Activated CD8-positive, alpha-beta T cell treated with anti-CD3 and anti-CD28 coated beads, Interleukin-2, amount 10 ng/mL, durations not matched to agents 7 days and 5 days (primary cell): ENCODE data around the gene TEAD4. TPM values are rescaled to one million over a fixed set of nuclear protein-coding genes. Genes with fewer than 3 reads are reported as not detected.

Source experiments
- ATAC-seq: fragments of 150-1000 bp; cut with Tn5 transposase; one replicate; pipeline ENCODE4 v1.10.0; 2021; ENCODE audit warnings: moderate library complexity
- CTCF ChIA-PET: fragments of 350-600 bp; sonication (Branson Sonifier 250); formaldehyde crosslinking; loops from one replicate; lab custom pipeline; 2021; ENCODE audit warnings: antibody characterized with exemption; lab: Charles Lee
- POLR2A ChIA-PET: fragments of 350-600 bp; sonication (Branson Sonifier 250); formaldehyde crosslinking; loops from one replicate; lab custom pipeline; 2021; ENCODE audit warnings: antibody characterized with exemption; lab: Charles Lee
- DNase-seq: peaks from one replicate; pipeline ENCODE4 v3.0.0-alpha.2; 2020
- H3K27ac Mint-ChIP-seq: one replicate; pipeline ENCODE4 v1.8.0; 2021; ENCODE audit warnings: mild to moderate bottlenecking, mixed read lengths
- H3K27me3 Mint-ChIP-seq: one replicate; pipeline ENCODE4 v1.8.0; 2021; ENCODE audit warnings: low read depth, mixed read lengths
- H3K36me3 Mint-ChIP-seq: one replicate; pipeline ENCODE4 v1.8.0; 2021; ENCODE audit warnings: low read depth, mixed read lengths
- H3K4me1 Mint-ChIP-seq: one replicate; pipeline ENCODE4 v1.8.0; 2021; ENCODE audit warnings: low read depth, mixed read lengths
- H3K4me3 Mint-ChIP-seq: one replicate; pipeline ENCODE4 v1.8.0; 2021; ENCODE audit warnings: mild to moderate bottlenecking, mixed read lengths
- H3K9me3 Mint-ChIP-seq: one replicate; pipeline ENCODE4 v1.8.0; 2022; ENCODE audit warnings: mixed read lengths; ENCODE audit not compliant: insufficient read depth
- total RNA-seq, 2 experiments: library from RNA; stranded (reverse); gene quantifications; one replicate each; pipeline ENCODE4 v1.2.3, GENCODE V29; 2021

The TEAD4 gene
- under 1 TPM; 0.34 to 0.44 TPM for total RNA-seq

GRCh38 chr12:2959192-2959504 lies at the start of gene TEAD4:
Gene TEAD4 (plus strand): TSS chr12:2959397.
- CTCF ChIA-PET = no interaction called here
- H3K9me3 Mint-ChIP-seq = no peaks in the 10 kb centered on the region
- peak within 1 kb of the TSS; percentile 74 for H3K4me3 Mint-ChIP-seq
- POLR2A ChIA-PET = no interaction called here
- H3K36me3 Mint-ChIP-seq = no peaks in the 10 kb centered on the region
- ATAC-seq (peak; percentile 55), DNase-seq (no peak)
- H3K27me3 Mint-ChIP-seq = peaks cover 54% of the 10 kb centered on the region
- H3K4me1 Mint-ChIP-seq = peaks cover 15% of the 10 kb centered on the region
- H3K27ac Mint-ChIP-seq = no peak within 1 kb of the TSS

- no peak overlapping the region for H3K4me3 Mint-ChIP-seq
- no peak overlapping the region for H3K27ac Mint-ChIP-seq
- no peaks in the 10 kb centered on the region for H3K27me3 Mint-ChIP-seq
- ATAC-seq = no peak
- H3K4me1 Mint-ChIP-seq = no peaks in the 10 kb centered on the region
- no peak for DNase-seq
- peaks cover 2% of the 10 kb centered on the region for H3K36me3 Mint-ChIP-seq
- ChIA-PET POLR2A (no interaction called here), CTCF (interaction anchor here (0.9 to 1.3 kb wide), 2 partner anchors 27 to 122 kb away, joined by 3 read pairs; no protein-coding TSS in a partner anchor)
- no peaks in the 10 kb centered on the region for H3K9me3 Mint-ChIP-seq
Observed at GRCh38 chr12:2912216-2912575, 47.0 kb upstream of the TEAD4 start.

- Mint-ChIP-seq H3K4me3 (no peak overlapping the region), H3K9me3 (no peaks in the 10 kb centered on the region)
- POLR2A ChIA-PET = no interaction called here
Observed at GRCh38 chr12:2919249-2919648, 39.9 kb upstream of the TEAD4 start.

GRCh38 chr12:2922329-2922728 lies 36.9 kb upstream of the TEAD4 start:
- H3K27me3 Mint-ChIP-seq = no peaks in the 10 kb centered on the region
- no peak overlapping the region for H3K4me3 Mint-ChIP-seq
- no peak overlapping the region for H3K27ac Mint-ChIP-seq
- H3K4me1 Mint-ChIP-seq = no peaks in the 10 kb centered on the region
- CTCF ChIA-PET = interaction anchor here (0.6 to 0.9 kb wide), 3 partner anchors 12 to 25 kb away, joined by 3 read pairs; no protein-coding TSS in a partner anchor
- POLR2A ChIA-PET = no interaction called here
- no peak for ATAC-seq
- H3K36me3 Mint-ChIP-seq = peaks cover 4% of the 10 kb centered on the region
- DNase-seq = no peak
- H3K9me3 Mint-ChIP-seq = no peaks in the 10 kb centered on the region

More at GRCh38 chr12:2919249-2919648, 39.9 kb upstream of the TEAD4 start:
- CTCF ChIA-PET = no interaction called here
- ATAC-seq (no peak), DNase-seq (no peak)
- Mint-ChIP-seq H3K27me3 (no peaks in the 10 kb centered on the region), H3K4me1 (no peaks in the 10 kb centered on the region), H3K36me3 (peaks cover 6% of the 10 kb centered on the region), H3K27ac (no peak overlapping the region)

GRCh38 chr12:2923057-2923456 lies 36.1 kb upstream of the TEAD4 start:
- CTCF ChIA-PET = interaction anchor here (0.7 kb wide), 1 partner anchor 25 kb away, joined by 3 read pairs; no protein-coding TSS in a partner anchor
- ATAC-seq = no peak
- H3K27me3 Mint-ChIP-seq = no peaks in the 10 kb centered on the region

GRCh38 chr12:2924019-2924418 lies 35.2 kb upstream of the TEAD4 start:
- Mint-ChIP-seq H3K27me3 (no peaks in the 10 kb centered on the region), H3K9me3 (no peaks in the 10 kb centered on the region), H3K27ac (no peak overlapping the region), H3K4me3 (no peak overlapping the region), H3K36me3 (peaks cover 4% of the 10 kb centered on the region), H3K4me1 (no peaks in the 10 kb centered on the region)
- CTCF ChIA-PET = no interaction called here
- POLR2A ChIA-PET = no interaction called here
- no peak for DNase-seq
- no peak for ATAC-seq

More at GRCh38 chr12:2923057-2923456, 36.1 kb upstream of the TEAD4 start:
- Mint-ChIP-seq H3K4me1 (no peaks in the 10 kb centered on the region), H3K9me3 (no peaks in the 10 kb centered on the region), H3K27ac (no peak overlapping the region), H3K36me3 (peaks cover 4% of the 10 kb centered on the region), H3K4me3 (no peak overlapping the region)
- POLR2A ChIA-PET = no interaction called here
- no peak for DNase-seq

GRCh38 chr12:2925322-2925995 lies 33.7 kb upstream of the TEAD4 start:
- H3K27ac Mint-ChIP-seq = no peak overlapping the region
- ChIA-PET POLR2A (interaction anchor here (0.6 kb wide), 1 partner anchor 44 kb away, joined by 3 read pairs; no protein-coding TSS in a partner anchor), CTCF (no interaction called here)
- no peak for DNase-seq
- no peaks in the 10 kb centered on the region for H3K4me1 Mint-ChIP-seq
- no peak for ATAC-seq
- no peak overlapping the region for H3K4me3 Mint-ChIP-seq
- H3K9me3 Mint-ChIP-seq = no peaks in the 10 kb centered on the region
- H3K36me3 Mint-ChIP-seq = peaks cover 6% of the 10 kb centered on the region
- H3K27me3 Mint-ChIP-seq = no peaks in the 10 kb centered on the region

- Mint-ChIP-seq H3K4me3 (no peak overlapping the region), H3K4me1 (no peaks in the 10 kb centered on the region), H3K36me3 (peaks cover 12% of the 10 kb centered on the region), H3K9me3 (no peaks in the 10 kb centered on the region), H3K27ac (no peak overlapping the region), H3K27me3 (no peaks in the 10 kb centered on the region)
- POLR2A ChIA-PET = no interaction called here
- DNase-seq (no peak), ATAC-seq (no peak)
- CTCF ChIA-PET = no interaction called here
Observed at GRCh38 chr12:2930865-2931264, 28.3 kb upstream of the TEAD4 start.

GRCh38 chr12:2933586-2933985 lies 25.6 kb upstream of the TEAD4 start:
- Mint-ChIP-seq H3K27me3 (no peaks in the 10 kb centered on the region), H3K9me3 (no peaks in the 10 kb centered on the region), H3K36me3 (peaks cover 15% of the 10 kb centered on the region), H3K27ac (no peak overlapping the region), H3K4me3 (no peak overlapping the region), H3K4me1 (no peaks in the 10 kb centered on the region)
- ChIA-PET CTCF (interaction anchor here (1.8 kb wide), 1 partner anchor 11 kb away, joined by 6 read pairs; no protein-coding TSS in a partner anchor), POLR2A (no interaction called here)
- DNase-seq (no peak), ATAC-seq (no peak)

GRCh38 chr12:2934371-2934770 lies 24.8 kb upstream of the TEAD4 start:
- no peak overlapping the region for H3K4me3 Mint-ChIP-seq
- no peaks in the 10 kb centered on the region for H3K27me3 Mint-ChIP-seq
- POLR2A ChIA-PET = no interaction called here
- H3K27ac Mint-ChIP-seq = no peak overlapping the region
- no peaks in the 10 kb centered on the region for H3K9me3 Mint-ChIP-seq
- CTCF ChIA-PET = interaction anchor here (1.2 to 1.8 kb wide), 2 partner anchors 10 to 12 kb away, joined by 3 to 6 read pairs; no protein-coding TSS in a partner anchor
- peaks cover 15% of the 10 kb centered on the region for H3K36me3 Mint-ChIP-seq
- no peaks in the 10 kb centered on the region for H3K4me1 Mint-ChIP-seq
- ATAC-seq (no peak), DNase-seq (no peak)

GRCh38 chr12:2936301-2936700 lies 22.9 kb upstream of the TEAD4 start:
- Mint-ChIP-seq H3K4me1 (no peaks in the 10 kb centered on the region), H3K36me3 (peaks cover 9% of the 10 kb centered on the region), H3K9me3 (no peaks in the 10 kb centered on the region), H3K27ac (no peak overlapping the region), H3K27me3 (no peaks in the 10 kb centered on the region), H3K4me3 (no peak overlapping the region)
- POLR2A ChIA-PET = no interaction called here
- no peak for DNase-seq
- CTCF ChIA-PET = interaction anchor here (1.3 kb wide), 1 partner anchor 82 kb away, joined by 3 read pairs; no protein-coding TSS in a partner anchor
- ATAC-seq = no peak

- CTCF ChIA-PET = interaction anchor here (1.3 kb wide), 1 partner anchor 83 kb away, joined by 3 read pairs; no protein-coding TSS in a partner anchor
- no peaks in the 10 kb centered on the region for H3K9me3 Mint-ChIP-seq
- DNase-seq (no peak), ATAC-seq (no peak)
- H3K27ac Mint-ChIP-seq = no peak overlapping the region
- no peaks in the 10 kb centered on the region for H3K27me3 Mint-ChIP-seq
- H3K4me3 Mint-ChIP-seq = no peak overlapping the region
- H3K4me1 Mint-ChIP-seq = no peaks in the 10 kb centered on the region
- peaks cover 9% of the 10 kb centered on the region for H3K36me3 Mint-ChIP-seq
- POLR2A ChIA-PET = no interaction called here
Observed at GRCh38 chr12:2937500-2937899, 21.7 kb upstream of the TEAD4 start.
